ENCODE measurements around the gene KCNK4.

KCNK4 gene

GRCh38 chr11:64347193-64347867, 56.2 kb downstream of the KCNK4 start:
- DNase-seq (ENCODE audit: low read depth in 2 of 2) = no peak

DNA sequence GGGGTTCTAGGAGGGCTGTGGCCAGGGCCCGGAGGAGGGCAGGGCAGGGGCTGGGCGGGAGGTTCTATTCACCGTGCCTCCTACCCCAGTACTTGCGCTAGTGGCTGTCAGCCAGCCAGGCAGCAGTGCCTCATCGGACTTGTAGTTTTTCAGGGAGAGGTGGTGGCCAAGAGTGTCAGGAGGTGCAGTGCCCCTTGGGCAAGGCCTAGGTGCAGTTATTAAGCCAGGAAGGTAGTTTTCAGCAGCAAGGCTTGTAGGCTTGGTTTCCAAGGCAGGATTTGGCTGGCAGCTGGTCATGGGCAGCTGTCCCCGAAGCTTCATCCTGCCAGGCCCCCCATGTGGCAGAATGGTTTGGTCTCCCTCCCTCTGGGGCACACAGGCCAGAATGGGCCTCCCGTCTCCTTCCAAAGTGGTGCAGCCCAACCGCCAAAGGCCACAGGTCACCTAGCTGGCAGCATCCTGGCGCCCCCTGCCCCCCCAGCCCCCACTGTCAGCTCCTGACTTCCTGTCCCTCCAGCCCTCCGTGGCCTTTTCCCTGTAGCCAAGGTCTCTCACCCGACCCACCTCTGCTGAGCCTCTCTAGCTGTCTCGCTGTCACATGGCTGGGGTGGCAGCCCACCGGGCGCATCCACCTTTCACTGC, 57.4 kb downstream of the KCNK4 start:
- DNase-seq (ENCODE audit: low read depth in 2 of 2) = no peak

- DNase-seq (ENCODE audit: low read depth in 2 of 2) = no peak
Measured at GRCh38 chr11:64349025-64349387, 57.9 kb downstream of the KCNK4 start.

DNA sequence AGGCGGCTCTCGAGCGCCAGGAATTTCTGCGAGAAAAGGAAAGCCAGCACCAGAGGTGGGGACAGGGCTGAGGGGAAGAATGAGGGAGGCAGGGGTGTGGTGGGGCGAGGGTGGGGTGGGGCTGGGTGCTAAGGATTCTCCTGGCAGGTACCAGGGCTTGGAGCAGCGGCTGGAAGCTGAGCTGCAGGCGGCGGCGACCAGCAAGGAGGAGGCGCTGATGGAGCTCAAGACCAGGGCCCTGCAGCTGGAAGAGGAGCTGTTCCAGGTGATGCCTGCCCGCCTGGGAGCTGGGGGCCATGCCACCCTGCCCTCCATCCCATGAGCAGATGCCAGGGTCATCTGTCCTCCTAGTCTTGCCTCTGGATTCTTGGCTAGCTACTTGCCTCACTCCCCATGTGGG, 58.3 kb downstream of the KCNK4 start:
- DNase-seq (ENCODE audit: low read depth in 2 of 2) = no peak

All from stimulated activated CD8-positive, alpha-beta memory T cell treated with anti-CD3 and anti-CD28 coated beads, Interleukin-15, amount 100 ng/mL, for 48 hours (primary cell).